Erythroblast (primary cell): ENCODE data around the gene GJA4.

Source experiments
- GATA1 ChIP-seq: IDR thresholded peaks from 2 replicates; pipeline ENCODE4 v1.6.1; 2011; ENCODE audit warnings: low read depth, mild to moderate bottlenecking, control low read depth, low read length, moderate library complexity
- POLR2A ChIP-seq: IDR thresholded peaks from 2 replicates; pipeline ENCODE4 v1.6.1; 2011; ENCODE audit warnings: mild to moderate bottlenecking, low read length

DNA sequence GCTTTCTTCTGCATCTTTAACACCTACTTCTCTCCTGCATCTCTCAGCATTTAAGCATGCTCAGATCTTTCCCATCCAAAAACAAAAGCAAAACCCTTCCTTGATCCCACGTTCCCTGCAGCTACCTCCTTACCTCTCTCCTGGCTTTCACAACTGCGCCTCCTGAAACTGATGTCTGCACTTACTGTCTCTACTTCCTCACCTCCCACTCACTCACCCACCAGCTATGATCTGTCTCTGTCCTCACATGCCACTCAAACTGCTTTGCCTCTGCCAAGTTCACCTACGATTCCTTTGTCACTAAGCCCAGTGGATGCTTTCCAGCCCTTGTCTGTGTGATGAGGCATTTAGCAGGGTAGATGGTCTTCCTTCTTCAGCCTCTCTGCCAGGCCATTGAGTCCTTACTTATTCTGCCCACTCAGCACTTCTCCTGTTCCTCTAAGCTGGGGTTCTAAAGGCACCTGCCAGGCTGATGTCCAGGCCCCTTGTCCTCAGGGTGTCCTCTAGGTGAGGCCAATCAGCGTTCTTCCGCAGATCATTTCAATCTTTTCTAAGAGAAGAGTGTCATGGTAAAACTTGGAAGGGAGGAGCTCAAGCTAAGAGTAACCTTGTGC, 21.8 kb upstream of the GJA4 start:
- TF ChIP-seq POLR2A: no peak
- no peak for TF ChIP-seq GATA1
